Stimulated activated CD8-positive, alpha-beta memory T cell treated with anti-CD3 and anti-CD28 coated beads, Interleukin-4, amount 100 ng/mL, for 1 hour (primary cell): ENCODE data around the gene ZNF205.
A peak's percentile ranks its signal among the peaks of the same experiment; 100 is the strongest.
"Not testable (repeated sequence)": the region's sequence is repeated elsewhere in the genome, so short reads cannot be mapped to it uniquely, and the experiment has no call there.

ENCODE experiments used
- DNase-seq, 2 donors: peaks; one replicate each; pipeline ENCODE4 v3.0.0-alpha.2; 2020; ENCODE audit warnings: low read depth in 2 of 2, low spot score in 1 of 2

The ZNF205 gene

DNA sequence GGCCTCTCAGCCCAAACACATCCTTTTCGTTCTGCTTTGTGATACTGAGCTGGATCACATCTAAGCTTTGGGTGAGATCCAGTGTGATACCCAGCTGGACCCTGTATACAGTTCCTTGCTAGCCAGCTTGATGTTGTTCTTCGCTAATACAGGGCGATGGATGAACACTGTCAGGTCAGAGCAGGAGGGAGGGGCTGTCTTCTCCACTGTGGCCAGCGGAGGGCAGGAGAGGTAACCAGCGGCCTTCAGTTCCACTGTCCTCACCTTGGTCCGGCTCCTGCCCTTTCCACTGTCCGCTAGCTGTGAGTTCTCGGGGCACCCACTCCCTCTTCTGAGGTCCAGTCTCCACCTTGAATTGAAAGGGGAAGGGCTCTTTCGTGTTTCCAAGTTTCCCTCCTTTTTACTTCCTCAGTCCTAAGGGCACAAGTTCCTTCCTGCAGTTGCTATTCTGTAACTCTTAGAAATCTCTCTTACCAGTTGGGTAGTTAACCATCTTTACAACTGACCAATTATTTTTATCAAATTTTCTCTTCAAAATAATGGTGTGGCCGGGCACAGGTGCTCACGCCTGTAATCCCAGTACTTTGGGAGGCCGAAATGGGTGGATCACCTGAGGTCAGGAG, 19.5 kb downstream of the ZNF205 start:
- no peak for DNase-seq

DNA sequence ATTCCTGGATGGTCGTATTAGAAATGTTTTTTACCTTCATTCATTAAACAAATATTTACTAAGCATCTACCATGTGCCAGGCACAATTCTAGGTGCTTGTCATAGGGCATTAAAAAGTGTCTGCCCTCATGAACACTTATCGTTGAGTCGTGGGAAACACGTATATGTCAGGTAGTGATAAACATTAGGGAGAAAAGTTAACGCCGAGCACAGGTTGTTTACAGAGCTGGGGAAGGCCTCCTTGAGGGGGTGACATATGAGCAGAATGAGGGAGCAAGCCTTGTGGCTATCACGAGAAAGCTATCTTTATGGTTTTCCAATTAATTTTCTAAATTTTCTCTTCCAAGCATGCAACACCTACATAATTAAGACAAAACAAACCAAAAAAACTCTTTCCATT, 21.5 kb downstream of the ZNF205 start:
- no peak for DNase-seq

DNA sequence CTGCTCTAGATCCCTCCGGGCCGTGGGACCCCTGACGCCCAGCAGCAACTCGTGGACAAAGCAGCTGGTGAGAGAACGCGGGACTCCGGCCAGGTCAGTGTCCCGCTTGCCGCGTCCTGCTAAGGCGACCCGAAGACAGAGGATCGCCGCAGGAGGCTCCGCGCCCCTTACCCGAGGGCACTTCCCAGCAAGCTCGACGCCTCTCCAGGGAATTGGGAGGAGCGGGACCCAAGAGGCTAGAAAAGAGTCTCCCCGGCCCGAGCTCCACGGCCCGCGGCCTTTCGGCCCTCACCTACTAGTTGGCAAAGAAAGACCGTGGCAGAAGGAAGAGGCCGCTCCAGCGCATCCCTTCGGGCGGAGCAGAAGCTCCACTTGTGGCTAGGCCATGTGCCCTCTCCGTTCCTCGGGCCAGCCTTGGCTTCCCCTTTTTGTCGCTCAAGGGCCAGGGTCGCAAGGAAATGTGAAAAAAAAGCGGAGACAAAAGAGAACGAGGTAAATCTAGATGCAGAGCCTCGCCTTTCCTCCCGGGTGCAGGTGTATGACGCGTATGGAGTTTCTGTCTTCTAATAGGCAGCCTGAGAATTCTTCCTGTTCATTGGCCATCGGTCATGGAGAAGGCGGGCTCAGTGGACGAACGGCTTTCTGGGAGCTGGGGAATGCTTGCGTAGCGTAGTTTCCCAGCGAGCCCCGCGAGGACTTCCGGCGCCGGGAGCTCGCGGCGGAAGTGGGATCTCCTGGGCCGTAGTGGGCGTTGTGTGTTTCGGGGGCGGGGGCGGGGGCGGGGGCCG, 22.1 kb downstream of the ZNF205 start, which contains the start of gene ZNF213:
Gene ZNF213 (plus strand): TSS at position 692 of the 788 bp plus-strand sequence. CDS start 2,252 bp downstream, outside the sequence.
- peak; percentile 75 to 85 for DNase-seq

DNA sequence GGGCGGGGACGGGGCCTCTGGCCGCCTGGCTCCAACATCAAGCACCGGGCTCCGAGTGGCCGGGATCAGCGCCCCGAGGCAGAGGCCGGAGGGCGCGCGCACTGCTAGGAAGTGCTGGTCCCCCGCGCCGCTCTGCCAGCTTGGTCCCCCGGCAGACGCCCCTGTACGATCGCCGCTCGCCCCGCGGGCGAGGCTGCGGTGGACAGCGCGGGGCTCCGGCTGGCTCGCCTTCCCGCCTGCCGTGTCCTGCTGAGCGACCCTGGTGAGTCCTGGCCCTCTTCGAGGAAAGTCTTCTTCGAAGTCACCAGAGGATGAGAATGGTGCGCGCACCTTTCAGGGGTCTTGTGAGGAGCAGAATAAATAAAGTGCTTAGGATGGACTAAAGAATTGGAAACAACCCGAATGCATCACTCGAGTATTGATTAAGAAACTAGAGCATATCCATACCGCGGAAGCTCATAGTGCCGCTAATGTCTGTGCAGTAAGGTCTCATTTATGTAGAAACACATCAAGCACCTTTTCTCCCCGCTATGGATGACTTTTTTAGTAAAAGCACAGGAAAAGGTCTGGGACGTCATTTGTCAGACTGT, 22.8 kb downstream of the ZNF205 start:
- no peak for DNase-seq

DNA sequence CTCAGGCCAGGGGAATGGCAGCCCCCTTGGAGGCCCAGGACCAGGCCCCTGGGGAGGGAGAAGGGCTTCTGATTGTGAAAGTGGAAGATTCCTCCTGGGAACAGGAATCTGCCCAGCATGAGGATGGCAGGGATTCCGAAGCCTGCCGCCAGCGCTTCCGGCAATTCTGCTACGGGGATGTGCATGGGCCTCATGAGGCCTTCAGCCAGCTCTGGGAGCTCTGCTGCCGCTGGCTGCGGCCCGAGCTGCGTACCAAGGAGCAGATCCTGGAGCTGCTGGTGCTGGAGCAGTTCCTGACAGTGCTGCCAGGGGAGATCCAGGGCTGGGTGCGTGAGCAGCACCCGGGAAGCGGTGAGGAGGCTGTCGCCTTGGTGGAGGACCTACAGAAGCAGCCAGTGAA, 24.9 kb downstream of the ZNF205 start:
- no peak for DNase-seq

DNA sequence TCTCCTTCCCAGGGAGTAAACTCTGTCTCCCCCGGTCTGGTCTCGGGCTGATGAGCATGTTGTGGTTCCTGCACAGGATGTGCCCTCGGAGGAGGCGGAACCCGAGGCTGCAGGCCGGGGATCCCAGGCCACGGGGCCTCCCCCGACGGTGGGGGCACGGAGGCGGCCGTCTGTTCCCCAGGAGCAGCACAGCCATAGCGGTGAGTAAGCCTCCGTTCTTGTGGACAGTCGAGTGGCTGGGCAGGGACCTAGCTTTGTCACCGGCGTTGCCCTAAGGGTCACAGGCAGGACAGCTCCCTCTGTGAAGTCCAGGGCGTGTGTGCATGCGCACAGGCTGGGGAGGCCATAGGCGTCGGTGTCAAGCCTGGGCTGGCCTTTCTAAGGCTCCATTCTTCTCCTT, 26.0 kb downstream of the ZNF205 start:
- no peak for DNase-seq

DNA sequence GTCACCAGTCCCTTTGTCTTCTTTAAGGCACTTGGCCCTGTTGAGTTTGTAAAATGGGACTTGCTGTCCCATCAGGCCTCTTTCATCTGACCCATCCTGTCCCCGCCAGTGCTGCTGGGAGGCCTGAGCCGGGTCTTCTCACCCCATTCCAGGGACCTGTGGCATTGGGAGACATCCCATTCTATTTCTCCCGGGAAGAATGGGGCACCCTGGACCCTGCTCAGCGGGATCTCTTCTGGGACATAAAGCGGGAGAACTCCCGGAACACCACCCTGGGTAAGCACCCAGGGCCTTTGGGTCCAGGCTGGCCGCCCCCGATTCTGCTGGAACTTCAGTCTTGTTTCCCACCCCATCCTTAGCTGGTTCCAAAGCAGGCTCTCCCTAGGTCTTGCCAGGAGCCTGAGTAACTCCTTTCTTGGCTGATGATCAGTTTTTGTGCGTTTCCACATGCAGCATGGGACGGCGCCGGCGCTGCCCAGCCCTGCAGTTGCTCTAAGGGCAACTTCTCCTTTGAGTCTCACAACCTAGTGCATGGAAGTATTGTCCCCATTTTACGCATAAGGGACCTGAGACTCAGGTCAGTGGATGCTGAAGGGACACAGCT, 26.5 kb downstream of the ZNF205 start:
- no peak for DNase-seq

DNA sequence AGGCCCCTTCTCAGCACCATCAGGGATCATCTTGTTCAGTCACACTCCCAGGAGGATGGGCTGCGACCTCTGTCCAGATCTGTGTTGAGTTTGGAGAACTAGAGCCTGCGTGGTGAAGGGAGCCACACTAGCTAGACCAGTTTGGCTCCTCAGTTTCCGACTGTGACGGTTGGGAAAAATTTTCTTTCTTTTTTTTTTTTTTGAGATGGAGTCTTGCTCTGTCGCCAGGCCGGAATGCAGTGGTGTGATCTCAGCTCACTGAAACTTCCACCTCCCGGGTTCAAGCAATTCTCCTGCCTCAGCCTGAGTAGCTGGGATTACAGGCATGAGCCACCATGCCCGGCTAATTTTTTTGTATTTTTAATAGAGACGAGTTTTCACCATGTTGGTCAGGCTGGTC, 27.2 kb downstream of the ZNF205 start:
- DNase-seq, result not testable (repeated sequence)

DNA sequence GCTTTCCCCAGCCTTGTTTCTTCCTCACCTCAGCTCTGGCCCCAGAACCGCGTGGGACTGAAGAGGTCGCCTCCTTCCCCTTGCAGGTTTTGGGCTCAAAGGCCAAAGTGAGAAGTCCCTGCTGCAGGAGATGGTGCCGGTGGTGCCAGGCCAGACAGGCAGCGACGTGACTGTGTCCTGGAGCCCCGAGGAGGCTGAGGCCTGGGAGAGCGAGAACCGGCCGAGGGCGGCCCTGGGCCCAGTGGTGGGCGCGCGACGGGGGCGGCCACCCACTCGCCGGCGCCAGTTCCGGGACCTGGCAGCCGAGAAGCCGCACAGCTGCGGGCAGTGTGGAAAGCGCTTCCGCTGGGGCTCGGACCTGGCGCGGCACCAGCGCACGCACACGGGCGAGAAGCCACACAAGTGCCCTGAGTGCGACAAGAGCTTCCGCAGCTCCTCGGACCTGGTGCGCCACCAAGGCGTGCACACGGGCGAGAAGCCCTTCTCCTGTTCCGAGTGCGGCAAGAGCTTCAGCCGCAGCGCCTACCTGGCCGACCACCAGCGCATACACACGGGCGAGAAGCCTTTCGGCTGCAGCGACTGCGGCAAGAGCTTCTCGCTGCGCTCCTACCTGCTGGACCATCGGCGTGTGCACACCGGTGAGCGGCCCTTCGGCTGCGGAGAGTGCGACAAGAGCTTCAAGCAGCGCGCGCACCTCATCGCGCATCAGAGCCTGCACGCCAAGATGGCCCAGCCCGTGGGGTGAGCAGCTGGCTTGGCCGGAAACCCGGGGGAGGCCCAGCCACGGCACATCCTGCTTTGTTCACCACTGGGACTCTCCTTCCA, 28.4 kb downstream of the ZNF205 start:
- no peak for DNase-seq

DNA sequence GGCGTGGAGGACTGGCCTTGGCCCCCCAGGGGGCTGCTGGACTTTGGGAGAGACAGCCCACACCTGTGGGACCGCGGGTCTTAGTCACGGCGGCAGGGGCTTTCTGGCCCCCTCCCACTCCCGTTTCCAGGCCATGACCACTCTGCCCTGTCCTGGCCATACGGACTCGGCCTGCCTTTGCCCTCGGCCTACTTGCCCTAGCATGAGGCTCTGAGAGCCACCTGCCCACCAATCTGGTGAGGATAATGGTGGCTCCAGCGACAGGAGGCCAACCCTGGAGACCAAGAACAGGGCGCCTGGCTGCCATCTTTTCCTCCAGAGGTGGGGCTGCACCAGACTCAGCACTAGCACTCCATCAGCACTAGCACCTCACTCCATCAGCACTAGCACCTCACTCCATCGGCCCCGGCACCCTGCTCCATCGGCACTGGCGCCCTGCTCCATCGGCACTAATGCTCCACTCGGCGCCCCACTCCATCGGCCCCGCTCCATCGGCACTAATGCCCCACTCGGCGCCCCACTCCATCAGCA, 29.5 kb downstream of the ZNF205 start:
- no peak for DNase-seq

DNA sequence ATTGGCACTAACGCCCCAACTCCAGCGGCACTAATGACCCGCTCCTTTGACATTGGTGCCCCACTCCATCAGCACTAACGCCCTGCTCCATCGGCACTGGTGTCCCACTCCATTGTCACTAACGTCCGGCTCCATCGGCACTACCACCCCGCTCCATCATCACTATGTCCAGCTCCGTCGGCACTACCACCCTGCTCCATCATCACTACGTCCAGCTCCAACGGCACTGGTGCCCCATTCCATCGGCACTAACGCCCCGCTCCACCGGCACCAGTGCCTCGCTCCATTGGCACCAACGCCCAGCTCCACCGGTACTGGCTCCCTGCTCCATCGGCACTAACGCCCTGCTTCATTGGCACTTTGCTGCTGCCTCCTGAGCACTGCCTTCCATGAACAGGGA, 29.9 kb downstream of the ZNF205 start:
- no peak for DNase-seq

DNA sequence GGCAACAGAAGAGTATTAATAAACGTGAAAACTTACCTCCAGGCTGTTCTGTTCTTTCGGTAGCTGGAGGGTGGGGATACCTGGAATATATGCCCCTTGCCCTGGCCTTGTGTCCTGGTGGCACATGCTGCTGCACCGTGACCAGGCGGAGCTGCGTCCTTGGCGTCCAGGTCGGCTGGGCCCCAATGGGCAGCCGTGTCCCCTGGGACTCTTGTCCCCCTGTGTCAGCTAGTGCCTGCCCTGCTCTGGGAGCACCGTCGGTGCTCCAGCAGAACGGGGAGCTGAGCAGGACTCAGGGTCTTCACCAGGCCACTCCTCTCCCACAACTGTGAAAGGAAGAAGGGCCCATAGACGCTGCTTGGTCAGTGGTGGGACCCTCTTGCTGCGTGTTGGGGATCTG, 30.4 kb downstream of the ZNF205 start:
- no peak for DNase-seq

DNA sequence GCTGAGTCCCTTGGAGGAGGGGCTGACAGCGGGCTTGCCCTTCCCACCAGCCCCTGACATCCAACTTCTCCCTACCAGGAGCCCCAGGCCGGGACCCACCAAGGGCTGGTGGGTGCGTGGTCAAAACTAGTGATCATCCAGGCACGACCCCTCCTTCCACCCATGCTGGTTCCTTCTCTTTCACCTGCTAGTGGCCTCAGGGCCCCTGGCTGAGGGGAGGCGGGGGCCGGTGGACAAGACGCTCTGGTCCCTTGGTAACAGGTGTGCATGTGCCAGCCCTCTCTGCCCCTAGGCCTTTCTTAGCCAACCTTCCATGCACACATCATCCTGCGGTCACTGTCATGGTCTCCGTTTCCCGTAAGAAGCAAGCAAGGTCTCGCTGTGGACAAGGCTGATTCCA, 30.8 kb downstream of the ZNF205 start:
- DNase-seq, result no peak

DNA sequence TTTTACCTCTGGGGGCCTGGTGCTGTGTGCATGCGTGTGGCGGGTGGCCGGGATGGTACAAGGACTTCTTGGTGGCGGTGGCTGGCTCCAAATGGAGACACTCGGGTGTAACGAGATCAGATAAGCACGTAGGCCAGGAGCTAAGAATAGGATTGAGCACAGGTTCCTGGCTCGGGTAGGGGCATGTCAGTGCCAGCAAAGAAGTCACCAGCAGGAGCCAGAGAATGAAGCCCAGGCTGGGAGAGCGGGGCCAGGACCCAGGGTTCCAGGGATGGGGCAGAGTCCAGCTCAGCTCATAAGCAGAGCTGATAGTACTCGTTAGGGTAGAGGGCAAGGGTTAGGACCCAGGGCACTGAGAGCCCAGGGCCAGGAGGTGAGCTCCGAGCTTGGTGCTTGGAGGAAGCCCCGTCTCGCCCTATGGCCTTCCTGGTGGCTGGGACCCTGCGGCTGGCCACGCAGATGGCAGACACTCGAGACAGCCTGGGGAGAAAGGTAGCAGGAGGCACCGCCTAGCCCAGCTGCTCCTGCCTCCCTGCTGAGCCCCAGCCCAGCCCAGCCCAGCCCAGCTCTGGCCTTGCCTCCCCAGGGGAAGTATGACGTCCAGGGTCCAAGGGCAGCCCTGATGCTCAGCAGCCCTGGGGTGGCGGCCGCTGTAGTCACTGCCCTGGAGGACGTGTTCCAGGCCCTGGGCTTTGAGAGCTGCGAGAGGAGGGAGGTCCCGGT, 31.4 kb downstream of the ZNF205 start:
- no peak for DNase-seq

DNA sequence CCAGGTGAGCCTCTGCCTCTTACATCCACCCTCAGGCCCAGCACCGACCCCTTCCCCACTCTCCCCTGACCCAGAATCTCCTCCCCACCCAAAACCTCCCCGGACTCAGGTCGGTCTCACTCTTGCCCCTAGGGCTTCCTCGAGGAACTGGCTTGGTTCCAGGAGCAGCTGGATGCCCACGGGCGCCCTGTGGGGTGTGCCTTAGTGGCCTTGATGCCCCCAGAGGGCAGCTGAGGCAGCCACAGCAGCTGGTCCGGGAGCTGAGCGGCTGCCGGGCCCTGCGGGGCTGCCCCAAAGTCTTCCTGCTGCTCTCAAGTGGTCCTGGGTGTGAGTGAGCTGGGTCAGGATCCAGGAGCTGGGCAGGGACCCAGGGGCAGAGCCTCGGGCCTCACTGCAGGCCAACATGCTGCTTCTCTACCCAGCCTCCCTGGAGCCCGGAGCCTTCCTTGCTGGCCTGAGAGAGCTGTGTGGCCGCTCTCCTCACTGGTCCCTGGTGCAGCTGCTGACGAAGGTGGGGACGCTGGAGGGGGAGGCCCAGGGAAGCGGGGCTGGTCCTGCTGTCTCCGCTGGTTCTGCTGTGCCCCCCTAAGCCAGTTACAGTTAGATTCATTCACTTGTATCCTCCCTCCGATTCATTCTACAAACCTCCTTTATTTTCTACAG, 32.1 kb downstream of the ZNF205 start:
- no peak for DNase-seq

DNA sequence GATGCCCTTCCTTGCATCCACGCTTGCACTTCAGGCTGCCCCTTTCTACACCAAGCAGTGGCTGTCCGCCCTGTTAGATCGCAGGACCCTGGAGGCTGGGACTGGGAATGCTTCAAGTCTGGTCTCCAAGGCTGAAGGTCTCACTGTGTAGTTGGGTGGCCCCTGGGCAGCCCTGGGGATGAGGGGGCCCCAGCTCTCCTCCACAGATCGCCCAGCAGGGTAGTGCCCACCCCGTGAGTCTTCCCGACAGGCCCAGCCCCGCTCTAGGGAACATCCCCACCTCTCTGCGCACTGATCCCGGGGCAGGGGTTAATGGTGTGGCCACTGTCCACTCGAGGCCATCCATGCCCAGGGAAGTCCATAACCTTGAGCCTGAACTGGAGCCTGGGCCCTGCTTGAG, 32.8 kb downstream of the ZNF205 start:
- no peak for DNase-seq

DNA sequence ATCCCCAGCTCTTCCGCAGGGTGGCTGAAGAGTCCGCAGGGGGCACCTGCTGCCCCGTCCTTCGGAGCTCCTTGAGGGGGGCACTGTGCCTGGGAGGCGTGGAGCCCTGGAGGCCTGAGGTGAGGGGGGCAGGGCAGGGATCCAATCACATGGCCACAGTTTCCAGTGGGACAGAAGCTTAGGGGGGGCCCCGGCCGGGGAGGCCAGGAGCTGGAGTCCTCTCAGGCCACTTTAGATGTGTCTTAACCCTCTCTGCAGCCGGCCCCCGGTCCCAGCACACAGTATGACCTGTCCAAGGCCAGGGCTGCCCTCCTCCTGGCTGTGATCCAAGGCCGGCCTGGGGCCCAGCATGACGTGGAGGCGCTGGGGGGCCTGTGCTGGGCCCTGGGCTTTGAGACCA, 33.3 kb downstream of the ZNF205 start:
- no peak for DNase-seq

DNA sequence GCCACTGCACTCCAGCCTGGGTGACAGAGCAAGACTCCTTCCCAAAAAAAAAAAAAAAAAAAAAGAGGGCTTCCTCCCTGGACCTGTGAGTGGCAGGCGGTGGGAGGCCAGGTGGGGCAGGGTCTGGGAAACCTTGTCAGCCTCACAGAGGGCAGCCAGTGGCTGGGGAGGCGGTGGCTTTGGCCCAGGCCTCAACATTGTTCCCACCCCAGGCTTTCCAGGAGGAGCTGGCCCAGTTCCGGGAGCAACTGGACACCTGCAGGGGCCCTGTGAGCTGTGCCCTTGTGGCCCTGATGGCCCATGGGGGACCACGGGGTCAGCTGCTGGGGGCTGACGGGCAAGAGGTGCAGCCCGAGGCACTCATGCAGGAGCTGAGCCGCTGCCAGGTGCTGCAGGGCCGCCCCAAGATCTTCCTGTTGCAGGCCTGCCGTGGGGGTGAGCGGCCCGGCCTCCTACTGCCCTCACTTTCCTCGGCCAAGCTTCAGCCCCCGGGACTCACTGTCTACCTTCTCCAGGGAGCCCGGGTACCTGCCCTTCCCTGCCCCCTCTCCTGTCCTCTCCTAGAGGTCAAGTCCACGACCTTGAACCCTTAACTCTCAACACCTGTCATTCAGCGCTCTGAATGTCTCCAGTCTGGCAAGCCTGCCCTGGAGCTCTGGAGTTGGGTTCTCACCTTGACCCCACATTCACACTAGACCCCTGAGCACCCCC, 34.8 kb downstream of the ZNF205 start:
- no peak for DNase-seq

DNA sequence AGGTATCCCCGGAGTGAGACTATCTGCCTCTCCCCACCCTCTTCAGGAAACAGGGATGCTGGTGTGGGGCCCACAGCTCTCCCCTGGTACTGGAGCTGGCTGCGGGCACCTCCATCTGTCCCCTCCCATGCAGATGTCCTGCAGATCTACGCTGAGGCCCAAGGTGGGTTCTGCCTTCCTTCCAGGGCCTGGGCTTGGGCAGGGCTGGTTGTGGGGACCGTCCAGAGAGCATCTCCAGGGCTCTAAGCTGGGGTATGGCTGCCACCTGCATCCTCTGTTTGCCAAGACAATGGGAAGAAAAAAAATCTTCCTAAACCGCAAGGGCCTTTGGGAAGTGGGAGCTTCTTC, 35.3 kb downstream of the ZNF205 start:
- no peak for DNase-seq
